ENCODE measurements around the gene ASIC2.

The ASIC2 gene

GRCh38 chr17:33071656-33072055 is 221.4 kb downstream of the ASIC2 start:
- DNase-seq (ENCODE audit: low read depth) = no peak

GRCh38 chr17:33057564-33057963 is 235.5 kb downstream of the ASIC2 start:
- DNase-seq (ENCODE audit: low read depth) = no peak

- DNase-seq (ENCODE audit: low read depth) = no peak
Measured at GRCh38 chr17:33056399-33057146, 236.5 kb downstream of the ASIC2 start.

- no peak for DNase-seq (ENCODE audit: low read depth)
Measured at GRCh38 chr17:33055746-33056145, 237.3 kb downstream of the ASIC2 start.

GRCh38 chr17:33055171-33055611 is 237.9 kb downstream of the ASIC2 start:
- no peak for DNase-seq (ENCODE audit: low read depth)

- DNase-seq (ENCODE audit: low read depth) = no peak
Measured at GRCh38 chr17:33054412-33054811, 238.7 kb downstream of the ASIC2 start.

- no peak for DNase-seq (ENCODE audit: low read depth)
Measured at GRCh38 chr17:33053676-33054075, 239.4 kb downstream of the ASIC2 start.

- no peak for DNase-seq (ENCODE audit: low read depth)
Measured at GRCh38 chr17:33052856-33053255, 240.2 kb downstream of the ASIC2 start.

- DNase-seq (ENCODE audit: low read depth) = no peak
Measured at GRCh38 chr17:33050611-33051140, 242.4 kb downstream of the ASIC2 start.

- DNase-seq (ENCODE audit: low read depth) = peak; percentile 14
Measured at GRCh38 chr17:33049781-33050414, 243.2 kb downstream of the ASIC2 start.

- no peak for DNase-seq (ENCODE audit: low read depth)
Measured at GRCh38 chr17:33046361-33047255, 246.5 kb downstream of the ASIC2 start.

- DNase-seq (ENCODE audit: low read depth) = no peak
Measured at GRCh38 chr17:33045216-33045615, 247.9 kb downstream of the ASIC2 start.

- no peak for DNase-seq (ENCODE audit: low read depth)
Measured at GRCh38 chr17:33044771-33045170, 248.3 kb downstream of the ASIC2 start.

GRCh38 chr17:33040461-33040860 is 252.6 kb downstream of the ASIC2 start:
- no peak for DNase-seq (ENCODE audit: low read depth)

- DNase-seq (ENCODE audit: low read depth) = peak; percentile 39
Measured at GRCh38 chr17:33039874-33040273, 253.2 kb downstream of the ASIC2 start.

GRCh38 chr17:33038740-33039139 is 254.4 kb downstream of the ASIC2 start:
- no peak for DNase-seq (ENCODE audit: low read depth)

- DNase-seq (ENCODE audit: low read depth) = no peak
Measured at GRCh38 chr17:33033176-33033575, 259.9 kb downstream of the ASIC2 start.

- DNase-seq (ENCODE audit: low read depth) = no peak
Measured at GRCh38 chr17:33028778-33029177, 264.3 kb downstream of the ASIC2 start.

GRCh38 chr17:33028061-33028460 is 265.0 kb downstream of the ASIC2 start:
- DNase-seq (ENCODE audit: low read depth) = no peak

GRCh38 chr17:33024688-33025486 is 268.2 kb downstream of the ASIC2 start:
- DNase-seq (ENCODE audit: low read depth) = no peak

GRCh38 chr17:33023790-33024189 is 269.3 kb downstream of the ASIC2 start:
- DNase-seq (ENCODE audit: low read depth) = no peak
